Thyroid gland (tissue), 4 donors: ENCODE data around the gene PCDHGB6.

Experiments
- POLR2A ChIP-seq, 2 donors: fragments of 450-650 bp; IDR thresholded peaks; one replicate each; pipeline ENCODE4 v1.6.1; 2017; ENCODE audit warnings: antibody characterized with exemption in 2 of 2, mild to moderate bottlenecking in 2 of 2, moderate library complexity in 1 of 2
- TF ChIP-seq, protein P1 (sequence below), 6 experiments: fragments of 200-600 bp in 3 of 6; fragments of 450-650 bp in 3 of 6; sonication (generic) in 3 of 6; IDR thresholded peaks; one replicate each; pipeline ENCODE4 v1.5.1; 2016 to 2019; ENCODE audit warnings: antibody characterized with exemption in 6 of 6, mild to moderate bottlenecking in 2 of 6, inconsistent platforms in 1 of 6, moderate library complexity in 1 of 6

DNA sequence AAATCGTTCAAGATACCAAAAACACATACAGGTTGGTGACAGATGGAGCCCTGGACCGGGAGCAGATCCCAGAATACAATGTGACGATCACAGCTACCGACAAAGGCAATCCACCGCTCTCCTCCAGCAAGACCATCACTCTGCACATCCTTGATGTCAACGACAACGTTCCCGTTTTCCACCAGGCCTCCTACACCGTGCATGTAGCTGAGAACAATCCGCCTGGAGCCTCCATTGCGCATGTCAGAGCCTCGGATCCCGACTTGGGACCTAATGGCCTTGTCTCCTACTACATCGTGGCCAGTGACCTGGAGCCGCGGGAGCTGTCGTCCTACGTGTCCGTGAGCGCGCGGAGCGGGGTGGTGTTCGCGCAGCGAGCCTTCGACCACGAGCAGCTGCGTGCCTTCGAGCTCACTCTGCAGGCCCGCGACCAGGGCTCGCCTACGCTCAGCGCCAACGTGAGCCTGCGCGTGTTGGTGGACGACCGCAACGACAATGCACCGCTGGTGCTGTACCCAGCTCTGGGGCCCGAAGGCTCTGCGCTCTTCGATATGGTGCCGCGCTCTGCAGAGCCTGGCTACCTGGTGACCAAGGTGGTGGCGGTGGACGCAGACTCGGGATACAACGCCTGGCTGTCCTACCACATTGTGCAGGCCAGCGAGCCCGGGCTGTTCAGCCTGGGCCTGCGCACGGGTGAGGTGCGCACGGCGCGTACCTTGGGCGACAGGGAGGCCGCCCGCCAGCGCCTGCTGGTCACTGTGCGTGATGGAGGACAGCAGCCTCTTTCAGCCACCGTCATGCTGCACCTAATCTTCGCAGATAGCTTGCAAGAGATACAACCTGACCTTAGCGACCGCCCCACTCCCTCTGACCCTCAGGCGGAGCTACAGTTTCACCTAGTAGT, 36.0 kb upstream of the PCDHGB6 start:
- TF ChIP-seq, protein P1, sequence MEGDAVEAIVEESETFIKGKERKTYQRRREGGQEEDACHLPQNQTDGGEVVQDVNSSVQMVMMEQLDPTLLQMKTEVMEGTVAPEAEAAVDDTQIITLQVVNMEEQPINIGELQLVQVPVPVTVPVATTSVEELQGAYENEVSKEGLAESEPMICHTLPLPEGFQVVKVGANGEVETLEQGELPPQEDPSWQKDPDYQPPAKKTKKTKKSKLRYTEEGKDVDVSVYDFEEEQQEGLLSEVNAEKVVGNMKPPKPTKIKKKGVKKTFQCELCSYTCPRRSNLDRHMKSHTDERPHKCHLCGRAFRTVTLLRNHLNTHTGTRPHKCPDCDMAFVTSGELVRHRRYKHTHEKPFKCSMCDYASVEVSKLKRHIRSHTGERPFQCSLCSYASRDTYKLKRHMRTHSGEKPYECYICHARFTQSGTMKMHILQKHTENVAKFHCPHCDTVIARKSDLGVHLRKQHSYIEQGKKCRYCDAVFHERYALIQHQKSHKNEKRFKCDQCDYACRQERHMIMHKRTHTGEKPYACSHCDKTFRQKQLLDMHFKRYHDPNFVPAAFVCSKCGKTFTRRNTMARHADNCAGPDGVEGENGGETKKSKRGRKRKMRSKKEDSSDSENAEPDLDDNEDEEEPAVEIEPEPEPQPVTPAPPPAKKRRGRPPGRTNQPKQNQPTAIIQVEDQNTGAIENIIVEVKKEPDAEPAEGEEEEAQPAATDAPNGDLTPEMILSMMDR (IDR thresholded peaks at IDR 0.05), result no peak
- no peak for TF ChIP-seq POLR2A (IDR thresholded peaks at IDR 0.05)
